Regular cardiac myocyte (primary cell): ENCODE data around the gene CDCP1. TPM values are rescaled to one million over a fixed set of nuclear protein-coding genes. Genes with fewer than 3 reads are reported as not detected.

Experiments
- total RNA-seq: library from RNA; depleted of rRNA; stranded (reverse); fragments of >200 nt; gene quantifications from 2 replicates; pipeline ENCODE4 v1.2.3, GENCODE V29; 2014

The CDCP1 gene
- total RNA-seq, result 16.5 and 37.5 TPM in 2 replicates

GRCh38 chr3:45145681-45146614 lies at the start of gene CDCP1:
TSS of gene CDCP1 (minus strand) at chr3:45146378. CDS start at chr3:45146287, 91 bp downstream.

Other genes with a start within 250 kb of the CDCP1 start
- gene ZDHHC3, start 170.2 kb downstream of the CDCP1 start, total RNA-seq, result 36.4 and 42.0 TPM in 2 replicates
- 47.6 and 54.1 TPM in 2 replicates for gene EXOSC7, start 170.1 kb downstream of the CDCP1 start, total RNA-seq
- gene CLEC3B, start 120.1 kb downstream of the CDCP1 start, total RNA-seq, result 3.8 and 23.7 TPM in 2 replicates
- gene TMEM158, start 79.9 kb upstream of the CDCP1 start, total RNA-seq, result 27.2 and 40.3 TPM in 2 replicates
- gene LARS2, start 242.2 kb upstream of the CDCP1 start, total RNA-seq, result 13.0 and 26.6 TPM in 2 replicates